ENCODE results near the gene GLI1. TPM values are rescaled to one million over a fixed set of nuclear protein-coding genes. Genes with fewer than 3 reads are reported as not detected.

GLI1 gene
- total RNA-seq, 1 experiment from 2014 or later = 0.54 TPM

DNA sequence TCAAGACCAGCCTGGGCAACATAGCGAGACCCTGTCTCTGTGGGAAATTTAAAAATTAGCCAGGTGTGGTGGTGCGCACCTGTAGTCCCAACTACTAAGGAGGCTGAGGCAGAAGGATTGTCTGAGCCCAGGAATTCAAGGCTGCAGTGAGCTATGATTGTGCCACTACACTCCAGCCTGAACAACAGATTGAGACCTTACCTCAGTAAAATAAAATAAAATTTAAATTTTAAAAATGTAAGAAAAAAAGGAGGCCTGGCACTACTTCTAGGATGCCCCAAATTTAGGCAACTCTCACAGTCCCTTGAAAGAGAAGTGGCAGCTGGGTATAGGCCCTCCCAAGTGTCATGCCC is 5.4 kb upstream of the GLI1 start:
- BruUV-seq (replicated peaks) = no TSS peak
- Mint-ChIP-seq H3K36me3 (ENCODE audit: insufficient read depth, unreplicated experiment) (peaks cover 16% of the 10 kb centered on the region), H3K9me3 (ENCODE audit: low read depth, unreplicated experiment) (no peaks in the 10 kb centered on the region), H3K27ac (ENCODE audit: unreplicated experiment) (peak overlapping the region; percentile 21), H3K27me3 (ENCODE audit: unreplicated experiment) (peaks cover 27% of the 10 kb centered on the region), H3K4me1 (ENCODE audit: low read depth, unreplicated experiment) (peaks cover 40% of the 10 kb centered on the region), H3K4me3 (ENCODE audit: low read depth, unreplicated experiment) (no peak overlapping the region)
- CTCF ChIA-PET = interaction anchor here (0.9 to 2.9 kb wide), 3 partner anchors 19 to 193 kb away, joined by 3 to 8 read pairs (median 3); no protein-coding TSS in a partner anchor
- DNase-seq = no peak
- TF ChIP-seq, protein P1, sequence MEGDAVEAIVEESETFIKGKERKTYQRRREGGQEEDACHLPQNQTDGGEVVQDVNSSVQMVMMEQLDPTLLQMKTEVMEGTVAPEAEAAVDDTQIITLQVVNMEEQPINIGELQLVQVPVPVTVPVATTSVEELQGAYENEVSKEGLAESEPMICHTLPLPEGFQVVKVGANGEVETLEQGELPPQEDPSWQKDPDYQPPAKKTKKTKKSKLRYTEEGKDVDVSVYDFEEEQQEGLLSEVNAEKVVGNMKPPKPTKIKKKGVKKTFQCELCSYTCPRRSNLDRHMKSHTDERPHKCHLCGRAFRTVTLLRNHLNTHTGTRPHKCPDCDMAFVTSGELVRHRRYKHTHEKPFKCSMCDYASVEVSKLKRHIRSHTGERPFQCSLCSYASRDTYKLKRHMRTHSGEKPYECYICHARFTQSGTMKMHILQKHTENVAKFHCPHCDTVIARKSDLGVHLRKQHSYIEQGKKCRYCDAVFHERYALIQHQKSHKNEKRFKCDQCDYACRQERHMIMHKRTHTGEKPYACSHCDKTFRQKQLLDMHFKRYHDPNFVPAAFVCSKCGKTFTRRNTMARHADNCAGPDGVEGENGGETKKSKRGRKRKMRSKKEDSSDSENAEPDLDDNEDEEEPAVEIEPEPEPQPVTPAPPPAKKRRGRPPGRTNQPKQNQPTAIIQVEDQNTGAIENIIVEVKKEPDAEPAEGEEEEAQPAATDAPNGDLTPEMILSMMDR (IDR thresholded peaks at IDR 0.05; ENCODE audit: unreplicated experiment) = no peak
- intact Hi-C loops (cut with micrococcal nuclease; ENCODE audit: unreplicated experiment) = loop anchor here (10.0 kb wide), 1 partner anchor 171 kb away; no protein-coding TSS in a partner anchor

DNA sequence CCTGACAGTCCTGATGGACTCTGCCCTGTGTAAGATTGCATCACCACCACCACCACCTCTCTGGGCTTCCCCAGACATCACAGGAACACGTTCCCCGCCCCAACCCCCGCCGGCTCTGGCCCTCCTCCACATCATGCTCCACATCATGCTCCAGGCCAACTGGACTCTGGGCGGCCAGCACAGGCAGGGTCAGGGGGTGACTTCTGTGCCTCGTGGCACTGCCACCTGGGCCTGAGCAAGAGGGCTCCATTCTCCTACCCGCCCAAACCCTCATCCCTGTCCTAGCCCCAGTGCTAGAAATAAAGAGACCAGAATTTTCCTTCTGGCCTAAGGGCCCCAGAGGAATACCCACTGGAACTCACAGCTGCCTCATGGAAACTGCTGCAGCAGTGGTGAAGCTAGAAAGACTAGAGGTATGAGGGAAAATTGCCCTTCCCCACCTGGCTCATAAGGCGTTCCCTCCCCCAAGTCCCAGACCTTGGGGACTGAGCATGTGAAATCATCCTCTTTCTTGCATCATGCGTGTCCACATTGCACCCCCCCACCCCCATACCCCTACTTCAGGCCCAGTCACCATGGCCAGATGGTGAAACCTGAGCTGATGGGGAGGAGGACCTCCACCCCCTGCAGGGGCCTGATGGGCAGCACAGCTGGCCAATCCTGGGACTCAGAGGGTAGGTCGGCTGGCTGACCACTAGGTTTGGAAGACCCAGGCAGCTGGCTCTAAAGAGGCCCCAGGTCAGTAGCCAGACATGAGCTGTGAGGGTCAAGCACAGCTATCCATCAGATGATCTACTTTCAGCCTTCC is 4.8 kb upstream of the GLI1 start, which contains the start of gene INHBE:
INHBE (plus strand) TSS at position 742 of the 808 bp plus-strand sequence. CDS start 230 bp downstream, outside the sequence.
- intact Hi-C loops (cut with micrococcal nuclease; ENCODE audit: unreplicated experiment) = loop anchor here (5.0 to 10.0 kb wide), 2 partner anchors 170 to 242 kb away; no protein-coding TSS in a partner anchor
- H3K9me3 Mint-ChIP-seq (ENCODE audit: low read depth, unreplicated experiment) = no peaks in the 10 kb centered on the region
- TF ChIP-seq, protein P1 (IDR thresholded peaks at IDR 0.05; ENCODE audit: unreplicated experiment) = no peak
- H3K36me3 Mint-ChIP-seq (ENCODE audit: insufficient read depth, unreplicated experiment) = peaks cover 22% of the 10 kb centered on the region
- H3K4me3 Mint-ChIP-seq (ENCODE audit: low read depth, unreplicated experiment) = peak within 1 kb of the TSS; percentile 8
- DNase-seq = peak; percentile 58
- H3K4me1 Mint-ChIP-seq (ENCODE audit: low read depth, unreplicated experiment) = peaks cover 46% of the 10 kb centered on the region
- peak within 1 kb of the TSS; percentile 21 for H3K27ac Mint-ChIP-seq (ENCODE audit: unreplicated experiment)
- no TSS peak for BruUV-seq (replicated peaks)
- H3K27me3 Mint-ChIP-seq (ENCODE audit: unreplicated experiment) = peaks cover 29% of the 10 kb centered on the region
- CTCF ChIA-PET = interaction anchor here (0.6 to 2.9 kb wide), 9 partner anchors 11 to 193 kb away, joined by 3 to 16 read pairs (median 5); no protein-coding TSS in a partner anchor

- CTCF ChIA-PET = interaction anchor here (0.6 to 2.9 kb wide), 9 partner anchors 10 to 190 kb away, joined by 3 to 16 read pairs (median 5); no protein-coding TSS in a partner anchor
- no peak for DNase-seq
- H3K27me3 Mint-ChIP-seq (ENCODE audit: unreplicated experiment) = peaks cover 29% of the 10 kb centered on the region
- peaks cover 29% of the 10 kb centered on the region for H3K36me3 Mint-ChIP-seq (ENCODE audit: insufficient read depth, unreplicated experiment)
- no TSS peak for BruUV-seq (replicated peaks)
- no peaks in the 10 kb centered on the region for H3K9me3 Mint-ChIP-seq (ENCODE audit: low read depth, unreplicated experiment)
- TF ChIP-seq, protein P1 (IDR thresholded peaks at IDR 0.05; ENCODE audit: unreplicated experiment) = no peak
- H3K27ac Mint-ChIP-seq (ENCODE audit: unreplicated experiment) = no peak overlapping the region
- intact Hi-C loops (cut with micrococcal nuclease; ENCODE audit: unreplicated experiment) = loop anchor here (5.0 to 10.0 kb wide), 2 partner anchors 169 to 243 kb away; no protein-coding TSS in a partner anchor
- H3K4me1 Mint-ChIP-seq (ENCODE audit: low read depth, unreplicated experiment) = peaks cover 46% of the 10 kb centered on the region
- peak overlapping the region; percentile 8 for H3K4me3 Mint-ChIP-seq (ENCODE audit: low read depth, unreplicated experiment)
These were observed 4.0 kb upstream of the GLI1 start for GRCh38 chr12:57455374-57456144.

DNA sequence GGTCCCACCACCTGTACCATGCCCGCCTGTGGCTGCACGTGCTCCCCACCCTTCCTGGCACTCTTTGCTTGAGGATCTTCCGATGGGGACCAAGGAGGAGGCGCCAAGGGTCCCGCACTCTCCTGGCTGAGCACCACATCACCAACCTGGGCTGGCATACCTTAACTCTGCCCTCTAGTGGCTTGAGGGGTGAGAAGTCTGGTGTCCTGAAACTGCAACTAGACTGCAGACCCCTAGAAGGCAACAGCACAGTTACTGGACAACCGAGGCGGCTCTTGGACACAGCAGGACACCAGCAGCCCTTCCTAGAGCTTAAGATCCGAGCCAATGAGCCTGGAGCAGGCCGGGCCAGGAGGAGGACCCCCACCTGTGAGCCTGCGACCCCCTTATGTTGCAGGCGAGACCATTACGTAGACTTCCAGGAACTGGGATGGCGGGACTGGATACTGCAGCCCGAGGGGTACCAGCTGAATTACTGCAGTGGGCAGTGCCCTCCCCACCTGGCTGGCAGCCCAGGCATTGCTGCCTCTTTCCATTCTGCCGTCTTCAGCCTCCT is 3.4 kb upstream of the GLI1 start:
- Mint-ChIP-seq H3K4me1 (ENCODE audit: low read depth, unreplicated experiment) (peaks cover 46% of the 10 kb centered on the region), H3K36me3 (ENCODE audit: insufficient read depth, unreplicated experiment) (peaks cover 29% of the 10 kb centered on the region), H3K27ac (ENCODE audit: unreplicated experiment) (no peak overlapping the region), H3K9me3 (ENCODE audit: low read depth, unreplicated experiment) (no peaks in the 10 kb centered on the region), H3K4me3 (ENCODE audit: low read depth, unreplicated experiment) (peak overlapping the region; percentile 8), H3K27me3 (ENCODE audit: unreplicated experiment) (peaks cover 30% of the 10 kb centered on the region)
- TF ChIP-seq, protein P1 (IDR thresholded peaks at IDR 0.05; ENCODE audit: unreplicated experiment) = peak; percentile 83
- DNase-seq = peak; percentile 68
- CTCF ChIA-PET = interaction anchor here (0.6 to 1.8 kb wide), 4 partner anchors 12 to 190 kb away, joined by 3 to 16 read pairs (median 5); no protein-coding TSS in a partner anchor
- no TSS peak for BruUV-seq (replicated peaks)
- intact Hi-C loops (cut with micrococcal nuclease; ENCODE audit: unreplicated experiment) = loop anchor here (5.0 to 10.0 kb wide), 2 partner anchors 169 to 244 kb away; no protein-coding TSS in a partner anchor

Measured in Calu3 (cell line).